IMR-90 (cell line): Measurements from ENCODE around the gene IFIT5. TPM values are rescaled to one million over a fixed set of nuclear protein-coding genes. Genes with fewer than 3 reads are reported as not detected.

ENCODE experiments used
- ATAC-seq: fragments of 200-7000 bp; cut with Tn5 transposase; 2 replicates; pipeline ENCODE4 v1.9.1; 2020; ENCODE audit warnings: low read depth, mild to moderate bottlenecking, moderate library complexity
- BruUV-seq: library from RNA; stranded (reverse); fragments of 400-500 nt; replicated peaks from 2 replicates; lab custom pipeline; 2021; lab: Mats Ljungman, UMichigan
- CTCF ChIA-PET: fragments of 300-600 bp; formaldehyde crosslinking; extraction: SDS; loops from one replicate; lab custom pipeline; 2021; ENCODE audit warnings: antibody characterized with exemption; lab: Yijun Ruan, JAX
- POLR2A ChIA-PET: fragments of 300-600 bp; sonication (Branson Sonifier 250); formaldehyde crosslinking; loops from one replicate; lab custom pipeline; 2022; ENCODE audit warnings: antibody characterized with exemption; ENCODE audit not compliant: unreplicated experiment; lab: Charles Lee
- DNase-seq: peaks from one replicate; pipeline ENCODE4 v3.0.0; 2013
- H2AFZ ChIP-seq: replicated peaks from 2 replicates; pipeline ENCODE3; 2013; ENCODE audit warnings: low read length, mild to moderate bottlenecking; ENCODE audit not compliant: poor library complexity
- H2AK5ac ChIP-seq: 2 replicates; pipeline ENCODE4 v1.6.1; 2013; ENCODE audit warnings: low read depth, low read length, inconsistent platforms
- H2AK9ac ChIP-seq: replicated peaks from 2 replicates; pipeline ENCODE3; 2013; ENCODE audit warnings: mild to moderate bottlenecking, low read depth, low read length, moderate library complexity; ENCODE audit not compliant: poor library complexity
- H2BK120ac ChIP-seq: 2 replicates; pipeline ENCODE4 v1.6.1; 2013; ENCODE audit warnings: low read depth, low read length, inconsistent platforms
- H2BK15ac ChIP-seq: 3 replicates; pipeline ENCODE4 v1.6.1; 2013; ENCODE audit warnings: low read depth, low read length, inconsistent platforms
- H2BK20ac ChIP-seq: 2 replicates; pipeline ENCODE4 v1.6.1; 2013; ENCODE audit warnings: low read depth, mild to moderate bottlenecking, inconsistent platforms, low read length, moderate library complexity
- H2BK5ac ChIP-seq: 2 replicates; pipeline ENCODE4 v1.6.1; 2013; ENCODE audit warnings: mild to moderate bottlenecking, low read depth, low read length, inconsistent platforms; ENCODE audit not compliant: poor library complexity, severe bottlenecking
- H3K14ac ChIP-seq: replicated peaks from 2 replicates; pipeline ENCODE4 v1.6.1; 2013; ENCODE audit warnings: low read depth, low read length, inconsistent platforms
- H3K18ac ChIP-seq: 2 replicates; pipeline ENCODE4 v1.6.1; 2013; ENCODE audit warnings: low read depth, low read length, control low read depth
- H3K23ac ChIP-seq: 2 replicates; pipeline ENCODE4 v1.6.1; 2013; ENCODE audit warnings: low read depth, low read length, inconsistent platforms
- H3K27ac ChIP-seq: 2 replicates; pipeline ENCODE4 v1.5.1; 2013; ENCODE audit warnings: mild to moderate bottlenecking, control low read depth, low read length; ENCODE audit not compliant: insufficient read depth
- H3K27me3 ChIP-seq: 2 replicates; pipeline ENCODE4 v1.6.1; 2013; ENCODE audit warnings: low read length; ENCODE audit not compliant: control insufficient read depth, insufficient read depth
- H3K36me3 ChIP-seq: 2 replicates; pipeline ENCODE4 v1.6.1; 2013; ENCODE audit warnings: low read length, mixed read lengths; ENCODE audit not compliant: control insufficient read depth, insufficient read depth
- H3K4ac ChIP-seq: 2 replicates; pipeline ENCODE4 v1.6.1; 2013; ENCODE audit warnings: low read depth, low read length, inconsistent platforms
- H3K4me1 ChIP-seq: 2 replicates; pipeline ENCODE4 v1.6.1; 2013; ENCODE audit warnings: low read length, mixed read lengths; ENCODE audit not compliant: control insufficient read depth, insufficient read depth
- H3K4me2 ChIP-seq: 2 replicates; pipeline ENCODE4 v1.6.1; 2013; ENCODE audit warnings: low read depth, mild to moderate bottlenecking, control low read depth, low read length, moderate library complexity
- H3K4me3 ChIP-seq: 2 replicates; pipeline ENCODE4 v1.5.1; 2013; ENCODE audit warnings: low read depth, mild to moderate bottlenecking, control low read depth, low read length, moderate library complexity; ENCODE audit not compliant: insufficient read depth
- H3K56ac ChIP-seq: 2 replicates; pipeline ENCODE4 v1.6.1; 2013; ENCODE audit warnings: low read length, inconsistent platforms; ENCODE audit not compliant: insufficient read depth; ENCODE audit errors: extremely low read depth
- H3K79me1 ChIP-seq, 2 experiments: 2 replicates each; pipeline ENCODE4 v1.6.1; 2013; ENCODE audit warnings: low read length in 2 of 2, inconsistent platforms in 1 of 2, low read depth in 1 of 2
- H3K9ac ChIP-seq: 2 replicates; pipeline ENCODE4 v1.6.1; 2013; ENCODE audit warnings: low read depth, low read length, control low read depth
- H3K9me1 ChIP-seq: 2 replicates; pipeline ENCODE4 v1.6.1; 2013; ENCODE audit warnings: low read length, inconsistent platforms; ENCODE audit not compliant: insufficient read depth
- H3K9me3 ChIP-seq: 2 replicates; pipeline ENCODE4 v1.6.1; 2013; ENCODE audit warnings: low read length; ENCODE audit not compliant: control insufficient read depth, insufficient read depth
- H4K20me1 ChIP-seq: 2 replicates; pipeline ENCODE4 v1.6.1; 2013; ENCODE audit warnings: low read length, inconsistent platforms; ENCODE audit not compliant: insufficient read depth
- H4K5ac ChIP-seq: 2 replicates; pipeline ENCODE4 v1.6.1; 2013; ENCODE audit warnings: mild to moderate bottlenecking, low read depth, low read length, control low read depth
- H4K8ac ChIP-seq, 2 experiments: 2 replicates each; pipeline ENCODE4 v1.6.1; 2013; ENCODE audit warnings: low read depth in 2 of 2, low read length in 2 of 2, control low read depth in 1 of 2, inconsistent platforms in 1 of 2
- H4K91ac ChIP-seq: 2 replicates; pipeline ENCODE4 v1.6.1; 2013; ENCODE audit warnings: low read depth, low read length, inconsistent platforms; ENCODE audit not compliant: insufficient read depth
- CEBPB ChIP-seq: IDR thresholded peaks from 2 replicates; pipeline ENCODE4 v1.6.1; 2012; ENCODE audit warnings: low read depth, low read length, improper control_type of control experiment
- CHD1 ChIP-seq: IDR thresholded peaks from 2 replicates; pipeline ENCODE4 v1.6.1; 2012; ENCODE audit warnings: low read depth, low read length, improper control_type of control experiment
- CTCF ChIP-seq: conservative IDR thresholded peaks from 2 replicates; pipeline ENCODE4 v1.5.1; 2012; ENCODE audit warnings: mild to moderate bottlenecking, low read depth, low read length, improper control_type of control experiment
- FOS ChIP-seq: fragments of 150-350 bp; IDR thresholded peaks from 2 replicates; pipeline ENCODE4 v1.6.1; 2016; ENCODE audit warnings: low read depth, low read length
- MAZ ChIP-seq: IDR thresholded peaks from 2 replicates; pipeline ENCODE4 v1.6.1; 2012; ENCODE audit warnings: low read depth, mild to moderate bottlenecking, low read length, improper control_type of control experiment, moderate library complexity, borderline replicate concordance
- POLR2A ChIP-seq: IDR thresholded peaks from 2 replicates; pipeline ENCODE4 v1.6.1; 2012; ENCODE audit warnings: mild to moderate bottlenecking, low read depth, low read length
- RCOR1 ChIP-seq: IDR thresholded peaks from 2 replicates; pipeline ENCODE4 v1.6.1; 2012; ENCODE audit warnings: mild to moderate bottlenecking, low read length, improper control_type of control experiment; ENCODE audit not compliant: insufficient replicate concordance
- RFX5 ChIP-seq: IDR thresholded peaks from 2 replicates; pipeline ENCODE4 v1.8.0; 2012; ENCODE audit warnings: low read depth, mild to moderate bottlenecking, low read length, moderate library complexity
- SMC3 ChIP-seq: fragments of 150-350 bp; IDR thresholded peaks from 2 replicates; pipeline ENCODE4 v1.6.1; 2016; ENCODE audit warnings: low read depth, mild to moderate bottlenecking, antibody characterized with exemption, low read length, moderate library complexity
- WGBS, 2 experiments: methylation state at CpG; one replicate each; pipeline versions ENCODE4 v1.1.5 to v1.1.7; 2013; ENCODE audit warnings: missing lambda C conversion rate in 2 of 2; ENCODE audit not compliant: insufficient read length in 1 of 2; ENCODE audit errors: extremely low coverage in 2 of 2; 5-methylcytosine and 5-hydroxymethylcytosine counted together
- dilution Hi-C: fragments of 300-500 bp; cut with HindIII; formaldehyde crosslinking; loops from one replicate; pipeline ENCODE4 v1.14.3; 2018; ENCODE audit warnings: low sequenced_read_pairs; ENCODE audit not compliant: unreplicated experiment
- in situ Hi-C: fragments of 300-500 bp; cut with MboI; formaldehyde crosslinking; loops from 3 replicates; pipeline ENCODE4 v1.14.3; 2019; ENCODE audit warnings: low sequenced_read_pairs, inconsistent platforms, mixed read lengths
- intact Hi-C: fragments of 100-400 bp; cut with micrococcal nuclease; formaldehyde crosslinking; loops from 2 replicates; pipeline ENCODE4 v1.10.0; 2022
- polyA plus RNA-seq, 3 experiments: library from polyadenylated mRNA; depleted of rRNA; stranded (reverse); fragments of >200 nt; gene quantifications; 2 replicates each; pipeline ENCODE4 v1.2.3, GENCODE V29; 2012; ENCODE audit warnings: low replicate concordance in 1 of 3
- total RNA-seq: library from RNA; depleted of rRNA; stranded (reverse); fragments of >200 nt; gene quantifications from 2 replicates; pipeline ENCODE4 v1.2.3, GENCODE V29; 2012

IFIT5 gene
- total and polyA plus RNA-seq, 2 of the 4 experiments (the other 2 are of a cell fraction), result 5.2 to 18.1 TPM

- H2BK20ac ChIP-seq, result no peak overlapping the region
- no peak overlapping the region for H4K8ac ChIP-seq
- H3K27me3 ChIP-seq, result no peaks in the 10 kb centered on the region
- no peaks in the 10 kb centered on the region for H3K9me3 ChIP-seq
- H3K4me3 ChIP-seq, result no peak overlapping the region
- no peak overlapping the region for H3K23ac ChIP-seq
- WGBS, 2 experiments, result no CpG with 5 or more reads among the region's 1 CpG
- dilution Hi-C loops (no loop called here), intact Hi-C loops (loop anchor here (2.0 to 5.0 kb wide), 2 partner anchors 41 to 73 kb away; partner anchors contain the start of gene IFIT3), in situ Hi-C loops (no loop called here)
- H3K36me3 ChIP-seq, result no peaks in the 10 kb centered on the region
- no peak overlapping the region for H3K4ac ChIP-seq
- no peak overlapping the region for H2BK15ac ChIP-seq
- peaks cover 3% of the 10 kb centered on the region; the same call in 1 of the 2 replicates for H3K4me1 ChIP-seq
- no peak overlapping the region for H3K4me2 ChIP-seq
- H2AK9ac ChIP-seq, result no peak overlapping the region
- H3K27ac ChIP-seq, result no peak overlapping the region
- ChIA-PET CTCF (no interaction called here), POLR2A (no interaction called here)
- no peaks in the 10 kb centered on the region for H4K20me1 ChIP-seq
- no peak overlapping the region for H3K9ac ChIP-seq
- BruUV-seq, result no TSS peak
- no peak for TF ChIP-seq FOS
- TF ChIP-seq CTCF, result no peak
- TF ChIP-seq CEBPB, result no peak
- no peak for TF ChIP-seq POLR2A
- TF ChIP-seq MAZ, result no peak
- TF ChIP-seq CHD1, result no peak
- TF ChIP-seq RFX5, result no peak
- no peak for TF ChIP-seq SMC3
- no peak for TF ChIP-seq RCOR1
- ATAC-seq (peak; percentile 32), DNase-seq (no peak)
- H2BK120ac ChIP-seq, result no peak overlapping the region
- no peak overlapping the region for H3K18ac ChIP-seq
- no peaks in the 10 kb centered on the region for H3K9me1 ChIP-seq
- no peak overlapping the region for H4K91ac ChIP-seq
- no peak overlapping the region for H4K5ac ChIP-seq
- H3K14ac ChIP-seq, result no peak overlapping the region
- no peak overlapping the region for H2AK5ac ChIP-seq
- no peaks in the 10 kb centered on the region for H3K79me1 ChIP-seq
- H2AFZ ChIP-seq, result no peak overlapping the region
- H2BK5ac ChIP-seq, result no peak overlapping the region
- no peak overlapping the region for H3K56ac ChIP-seq
Measured at GRCh38 chr10:89368129-89368528, 46.2 kb upstream of the IFIT5 start.
